H1 (cell line): ENCODE measurements around the gene LEKR1. TPM values are rescaled to one million over a fixed set of nuclear protein-coding genes. Genes with fewer than 3 reads are reported as not detected.

Experiments used
- CTCF ChIA-PET: fragments of 300-600 bp; sonication (Branson Sonifier 250); formaldehyde crosslinking; loops from one replicate; lab custom pipeline; 2021; ENCODE audit not compliant: partially characterized antibody; lab: Charles Lee
- POLR2A ChIA-PET: fragments of 300-600 bp; sonication (Branson Sonifier 250); formaldehyde crosslinking; loops from one replicate; lab custom pipeline; 2021; ENCODE audit warnings: inconsistent platforms; ENCODE audit not compliant: partially characterized antibody; lab: Charles Lee
- DNase-seq, 2 experiments: peaks; one replicate each; pipeline versions ENCODE4 v3.0.0 to v3.0.0-alpha.2; 2010 to 2022; ENCODE audit warnings: low spot score in 2 of 2, low read depth in 1 of 2, mixed read lengths in 1 of 2
- FAIRE-seq: peaks from 2 replicates; lab custom pipeline; 2011; peaks lifted over from hg19 to GRCh38; lab: Jason Lieb, UNC
- H2AFZ ChIP-seq: 2 replicates; pipeline ENCODE4 v1.8.1; 2012; ENCODE audit warnings: low read length, inconsistent platforms
- H2AK5ac ChIP-seq: 2 replicates; pipeline ENCODE4 v1.6.1; 2013; ENCODE audit warnings: low read depth, low read length
- H2BK120ac ChIP-seq: replicated peaks from 2 replicates; pipeline ENCODE3; 2013; ENCODE audit warnings: low read depth, low read length, inconsistent platforms
- H2BK12ac ChIP-seq: 2 replicates; pipeline ENCODE4 v1.6.1; 2013; ENCODE audit warnings: low read depth, low read length
- H2BK15ac ChIP-seq: 2 replicates; pipeline ENCODE4 v1.6.1; 2013; ENCODE audit warnings: low read length
- H2BK20ac ChIP-seq: 2 replicates; pipeline ENCODE4 v1.6.1; 2013; ENCODE audit warnings: low read length
- H2BK5ac ChIP-seq: 2 replicates; pipeline ENCODE4 v1.6.1; 2013; ENCODE audit warnings: low read depth, low read length
- H3K14ac ChIP-seq: 2 replicates; pipeline ENCODE4 v1.6.1; 2013; ENCODE audit warnings: inconsistent platforms; ENCODE audit not compliant: insufficient read length
- H3K18ac ChIP-seq: 2 replicates; pipeline ENCODE4 v1.6.1; 2013; ENCODE audit warnings: low read length; ENCODE audit errors: extremely low read depth
- H3K23ac ChIP-seq: 2 replicates; pipeline ENCODE4 v1.6.1; 2013; ENCODE audit warnings: inconsistent platforms; ENCODE audit not compliant: insufficient read length
- H3K23me2 ChIP-seq: 2 replicates; pipeline ENCODE4 v1.6.1; 2013; ENCODE audit warnings: low read depth, low read length
- H3K27ac ChIP-seq: 2 replicates; pipeline ENCODE4 v1.6.1; 2011; ENCODE audit warnings: low read depth, low read length, inconsistent platforms
- H3K27me3 ChIP-seq, 4 experiments: replicated peaks in 1 of 4; 1 replicate in 1 of 4; 2 replicates in 3 of 4; pipeline versions ENCODE4 v1.6.1 to v1.8.1; 2011 to 2013; ENCODE audit warnings: low read length in 3 of 4, mild to moderate bottlenecking in 3 of 4, inconsistent platforms in 2 of 4, mixed read lengths in 2 of 4, moderate library complexity in 1 of 4; ENCODE audit not compliant: control insufficient read depth in 3 of 4, insufficient read depth in 3 of 4; ENCODE audit errors: extremely low read depth in 1 of 4
- H3K36me3 ChIP-seq, 4 experiments: 2 replicates each; pipeline versions ENCODE4 v1.6.1 to v1.8.1; 2011 to 2013; ENCODE audit warnings: mild to moderate bottlenecking in 4 of 4, low read length in 3 of 4, moderate library complexity in 2 of 4, control low read depth in 1 of 4, inconsistent platforms in 1 of 4; ENCODE audit not compliant: insufficient read depth in 4 of 4, control insufficient read depth in 2 of 4
- H3K4ac ChIP-seq: replicated peaks from 2 replicates; pipeline ENCODE3; 2013; ENCODE audit warnings: low read length, low read depth, mixed read lengths, inconsistent platforms; ENCODE audit not compliant: insufficient read length
- H3K4me1 ChIP-seq, 4 experiments: replicated peaks in 1 of 4; 1 replicate in 1 of 4; 2 replicates in 3 of 4; pipeline versions ENCODE4 v1.6.1 to v1.8.1; 2011 to 2013; ENCODE audit warnings: low read length in 3 of 4, inconsistent platforms in 2 of 4, mixed read lengths in 1 of 4; ENCODE audit not compliant: insufficient read depth in 4 of 4, control insufficient read depth in 3 of 4
- H3K4me2 ChIP-seq, 2 experiments: 2 replicates each; pipeline versions ENCODE4 v1.6.1 to v1.8.1; 2011 to 2013; ENCODE audit warnings: low read depth in 2 of 2, low read length in 2 of 2, control low read depth in 1 of 2, inconsistent platforms in 1 of 2, mild to moderate bottlenecking in 1 of 2; ENCODE audit not compliant: insufficient read depth in 1 of 2
- H3K4me3 ChIP-seq, 4 experiments: fragments of 200-600, 300-600 bp in 1 of 4; sonication (generic), shearing (Covaris generic), sonication (Bioruptor Twin) in 1 of 4; 2 replicates each; pipeline versions ENCODE4 v1.5.1 to v1.8.1; 2011 to 2016; ENCODE audit warnings: low read length in 4 of 4, low read depth in 3 of 4, control low read depth in 2 of 4, inconsistent platforms in 2 of 4, mild to moderate bottlenecking in 2 of 4, mixed read lengths in 1 of 4, moderate library complexity in 1 of 4; ENCODE audit not compliant: insufficient read depth in 2 of 4; ENCODE audit errors: extremely low read depth in 1 of 4
- H3K56ac ChIP-seq: replicated peaks from 2 replicates; pipeline ENCODE3; 2013; ENCODE audit warnings: low read depth, mild to moderate bottlenecking, mixed read lengths, low read length, inconsistent platforms; ENCODE audit not compliant: insufficient read length
- H3K79me1 ChIP-seq: 2 replicates; pipeline ENCODE4 v1.6.1; 2013; ENCODE audit warnings: low read depth, low read length, control low read depth
- H3K79me2 ChIP-seq, 2 experiments: 2 replicates each; pipeline versions ENCODE4 v1.6.1 to v1.8.1; 2012 to 2013; ENCODE audit warnings: low read length in 2 of 2, mild to moderate bottlenecking in 2 of 2, inconsistent platforms in 1 of 2; ENCODE audit not compliant: insufficient read depth in 2 of 2, control insufficient read depth in 1 of 2
- H3K9ac ChIP-seq, 4 experiments: replicated peaks in 1 of 4; 1 replicate in 1 of 4; 2 replicates in 3 of 4; pipeline versions ENCODE4 v1.6.1 to v1.8.1; 2011 to 2013; ENCODE audit warnings: low read depth in 3 of 4, low read length in 3 of 4, control low read depth in 2 of 4, mild to moderate bottlenecking in 2 of 4, moderate library complexity in 2 of 4, inconsistent platforms in 1 of 4; ENCODE audit errors: extremely low read depth in 1 of 4
- H3K9me3 ChIP-seq, 2 experiments: 2 replicates each; pipeline versions ENCODE4 v1.6.1 to v1.8.1; 2012 to 2013; ENCODE audit warnings: mild to moderate bottlenecking in 2 of 2, moderate library complexity in 2 of 2, control low read depth in 1 of 2, inconsistent platforms in 1 of 2, low read depth in 1 of 2, low read length in 1 of 2, mixed read lengths in 1 of 2; ENCODE audit not compliant: insufficient read depth in 2 of 2
- H4K20me1 ChIP-seq, 2 experiments: replicated peaks in 1 of 2; 2 replicates each; pipeline versions ENCODE3 to v1.8.1; 2011 to 2013; ENCODE audit warnings: inconsistent platforms in 2 of 2, low read length in 2 of 2, mild to moderate bottlenecking in 1 of 2; ENCODE audit not compliant: insufficient read depth in 2 of 2, control insufficient read depth in 1 of 2
- H4K5ac ChIP-seq: 2 replicates; pipeline ENCODE4 v1.6.1; 2013; ENCODE audit warnings: low read length, low read depth, mixed read lengths, inconsistent platforms; ENCODE audit not compliant: insufficient read length
- H4K8ac ChIP-seq: 2 replicates; pipeline ENCODE4 v1.8.0; 2013; ENCODE audit warnings: mild to moderate bottlenecking, moderate library complexity, low read length, inconsistent platforms; ENCODE audit not compliant: insufficient read depth; ENCODE audit errors: extremely low read depth
- H4K91ac ChIP-seq: replicated peaks from 2 replicates; pipeline ENCODE3; 2013; ENCODE audit warnings: low read length, mixed read lengths, inconsistent platforms; ENCODE audit not compliant: insufficient read length
- CTCF ChIP-seq, 3 experiments: IDR thresholded peaks; 1 replicate in 2 of 3; 2 replicates in 1 of 3; pipeline versions ENCODE4 v1.5.1 to v1.6.1; 2011; ENCODE audit warnings: low read length in 3 of 3, mild to moderate bottlenecking in 3 of 3, inconsistent platforms in 2 of 3, low read depth in 1 of 3, moderate library complexity in 1 of 3; ENCODE audit not compliant: insufficient read depth in 1 of 3; ENCODE audit errors: control extremely low read depth in 1 of 3
- EP300 ChIP-seq, 2 experiments: IDR thresholded peaks; 1 replicate in 1 of 2; 2 replicates in 1 of 2; pipeline ENCODE4 v1.6.1; 2011 to 2012; ENCODE audit warnings: low read depth in 2 of 2, low read length in 2 of 2, mild to moderate bottlenecking in 2 of 2, borderline replicate concordance in 1 of 2, inconsistent platforms in 1 of 2, moderate library complexity in 1 of 2
- HDAC2 ChIP-seq, 2 experiments: fragments of 300-600 bp in 1 of 2; sonication (generic) in 1 of 2; IDR thresholded peaks; 2 replicates each; pipeline ENCODE4 v1.6.1; 2011 to 2012; ENCODE audit warnings: low read depth in 2 of 2, low read length in 2 of 2, mild to moderate bottlenecking in 2 of 2, moderate library complexity in 2 of 2, borderline replicate concordance in 1 of 2, inconsistent platforms in 1 of 2
- JUND ChIP-seq: IDR thresholded peaks from 2 replicates; pipeline ENCODE4 v1.6.1; 2011; ENCODE audit warnings: mild to moderate bottlenecking, improper control_type of control experiment, low read length
- POLR2A ChIP-seq, 2 experiments: IDR thresholded peaks; 1 replicate in 1 of 2; 2 replicates in 1 of 2; pipeline ENCODE4 v1.6.1; 2011; ENCODE audit warnings: low read depth in 2 of 2, low read length in 2 of 2, mild to moderate bottlenecking in 2 of 2; ENCODE audit errors: control extremely low read depth in 1 of 2
- POLR2AphosphoS5 ChIP-seq: IDR thresholded peaks from 2 replicates; pipeline ENCODE4 v1.6.1; 2011; ENCODE audit warnings: low read depth, low read length
- RFX5 ChIP-seq: IDR thresholded peaks from 2 replicates; pipeline ENCODE4 v1.6.1; 2011; ENCODE audit warnings: low read depth, low read length, improper control_type of control experiment, borderline replicate concordance
- SIRT6 ChIP-seq: IDR thresholded peaks from one replicate; pipeline ENCODE4 v1.7.1; 2012; ENCODE audit warnings: low read length, inconsistent platforms
- USF2 ChIP-seq: IDR thresholded peaks from 2 replicates; pipeline ENCODE4 v1.6.1; 2011; ENCODE audit warnings: low read length, improper control_type of control experiment
- WGBS, 2 experiments: shearing (Covaris generic) in 1 of 2; methylation state at CpG; one replicate each; pipeline versions ENCODE4 v1.1.6 to v1.1.7; 2013 to 2015; ENCODE audit warnings: low lambda C conversion rate in 2 of 2, mixed read lengths in 2 of 2, inconsistent platforms in 1 of 2, low coverage in 1 of 2, missing lambda C conversion rate in 1 of 2; ENCODE audit not compliant: insufficient replicate concordance in 2 of 2, insufficient coverage in 1 of 2, insufficient read length in 1 of 2; ENCODE audit errors: extremely low coverage in 1 of 2, missing lambda C conversion rate in 1 of 2; 5-methylcytosine and 5-hydroxymethylcytosine counted together
- polyA plus RNA-seq, 7 experiments: library from polyadenylated mRNA; depleted of rRNA in 3 of 7; stranded (reverse) in 5 of 7; unstranded in 2 of 7; fragments of >200 nt in 5 of 7; fragments of 200-250 nt in 2 of 7; gene quantifications; 1 replicate in 5 of 7; 2 replicates in 1 of 7; 4 replicates in 1 of 7; pipeline versions ENCODE4 v1.2.1 to v1.2.3, GENCODE V29; 2011 to 2013; ENCODE audit warnings: missing spikeins in 2 of 7, mixed read lengths in 2 of 7
- total RNA-seq: library from RNA; stranded (reverse); fragmentation: NEBNext Ultra II Directional; extraction: Animal tissue kit (Norgen Biotek cat#: 25700); gene quantifications from 2 replicates; pipeline ENCODE4 v1.2.1, GENCODE V29; 2021

Gene LEKR1
- total and polyA plus RNA-seq, 2 of the 8 experiments (the other 6 are each of a cell fraction or from before 2014, with no cell fraction given) = 0.08 TPM; not detected in 1

- H3K18ac ChIP-seq = no peak overlapping the region
- H2AFZ ChIP-seq = no peak overlapping the region
- no peak overlapping the region for H3K27ac ChIP-seq
- no peak overlapping the region for H2BK15ac ChIP-seq
- no peak overlapping the region for H4K91ac ChIP-seq
- no peaks in the 10 kb centered on the region for H3K23me2 ChIP-seq
- no peak overlapping the region for H3K4ac ChIP-seq
- ChIA-PET CTCF (interaction anchor here (0.6 kb wide), 1 partner anchor 112 kb away, joined by 3 read pairs; no protein-coding TSS in a partner anchor), POLR2A (no interaction called here)
- H3K4me3 ChIP-seq = no peak overlapping the region
- H2AK5ac ChIP-seq = no peak overlapping the region
- DNase-seq (no peak), FAIRE-seq (no peak)
- no peaks in the 10 kb centered on the region for H3K36me3 ChIP-seq
- H3K27me3 ChIP-seq = no peaks in the 10 kb centered on the region
- no peak overlapping the region for H3K23ac ChIP-seq
- no peak overlapping the region for H4K8ac ChIP-seq
- no peak overlapping the region for H3K9ac ChIP-seq
- no peaks in the 10 kb centered on the region for H4K20me1 ChIP-seq
- H3K4me2 ChIP-seq = no peak overlapping the region
- H2BK20ac ChIP-seq = no peak overlapping the region
- H3K14ac ChIP-seq = no peak overlapping the region
- TF ChIP-seq RFX5 (no peak), EP300 (IDR thresholded peaks at IDR 0.05; ENCODE audit: borderline replicate concordance in 1 of 2, low read depth in 2 of 2, low read length in 2 of 2) (no peak), USF2 (no peak), HDAC2 (IDR thresholded peaks at IDR 0.05; ENCODE audit: borderline replicate concordance in 1 of 2, low read depth in 2 of 2, low read length in 2 of 2) (no peak), POLR2AphosphoS5 (no peak), SIRT6 (no peak), CTCF (IDR thresholded peaks at IDR 0.05; ENCODE audit: control extremely low read depth in 1 of 3, insufficient read depth in 1 of 3, low read depth in 1 of 3, low read length in 3 of 3) (no peak), POLR2A (IDR thresholded peaks at IDR 0.05; ENCODE audit: control extremely low read depth in 1 of 2, low read depth in 2 of 2, low read length in 2 of 2) (no peak), JUND (no peak)
- no peak overlapping the region for H4K5ac ChIP-seq
- H3K4me1 ChIP-seq = peaks cover 0 to 4% (median 0%) of the 10 kb centered on the region in 4 experiments; a peak in 2 of 7 replicates
- H3K9me3 ChIP-seq = no peaks in the 10 kb centered on the region
- H2BK5ac ChIP-seq = no peak overlapping the region
- 89% methylated on average over 3 of the region's 3 CpGs; no CpG with 5 or more reads in 1 of the 2 experiments for WGBS, 2 experiments
- no peaks in the 10 kb centered on the region for H3K79me2 ChIP-seq
- no peak overlapping the region for H2BK12ac ChIP-seq
- H3K79me1 ChIP-seq = no peaks in the 10 kb centered on the region
- H3K56ac ChIP-seq = no peak overlapping the region
- H2BK120ac ChIP-seq = no peak overlapping the region
Observed at GRCh38 chr3:156981005-156981404, 154.9 kb downstream of the LEKR1 start.
